ENCODE results near the gene AP3S2.
"Not testable (repeated sequence)": the region's sequence is repeated elsewhere in the genome, so short reads cannot be mapped to it uniquely, and the experiment has no call there.

DNA sequence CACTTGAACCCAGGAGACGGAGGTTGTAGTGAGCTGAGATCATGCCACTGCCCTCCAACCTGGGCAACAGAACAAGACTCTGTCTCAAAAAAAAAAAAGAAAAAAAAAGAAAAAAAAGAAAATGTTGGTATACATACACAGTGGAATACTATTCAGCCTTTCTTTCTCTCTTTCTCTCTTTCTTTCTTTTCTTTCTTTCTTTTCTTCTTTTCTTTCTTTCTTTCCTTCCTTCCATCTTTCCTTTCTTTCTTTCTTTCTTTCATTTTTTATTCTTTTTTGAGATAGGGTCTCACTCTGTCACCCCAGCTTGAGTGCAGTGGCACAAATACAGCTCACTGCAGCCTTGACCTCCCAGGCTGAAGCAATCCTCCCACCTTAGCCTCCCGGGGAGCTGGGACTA is 45.6 kb upstream of the AP3S2 start:
- not testable (repeated sequence) for TF ChIP-seq POLR2A (IDR thresholded peaks at IDR 0.05; ENCODE audit: low read depth, low read length); RFX5 (IDR thresholded peaks at IDR 0.05; ENCODE audit: low read depth, low read length); BHLHE40 (IDR thresholded peaks at IDR 0.05; ENCODE audit: low read depth, low read length); RCOR1 (IDR thresholded peaks at IDR 0.05; ENCODE audit: insufficient replicate concordance, low read length); SMC3 (IDR thresholded peaks at IDR 0.05; ENCODE audit: low read depth, low read length); MXI1 (IDR thresholded peaks at IDR 0.05; ENCODE audit: borderline replicate concordance, low read depth, low read length); FOS (IDR thresholded peaks at IDR 0.05; ENCODE audit: low read depth, low read length); CEBPB (IDR thresholded peaks at IDR 0.05; ENCODE audit: low read depth, low read length)
- TF ChIP-seq, protein P1, sequence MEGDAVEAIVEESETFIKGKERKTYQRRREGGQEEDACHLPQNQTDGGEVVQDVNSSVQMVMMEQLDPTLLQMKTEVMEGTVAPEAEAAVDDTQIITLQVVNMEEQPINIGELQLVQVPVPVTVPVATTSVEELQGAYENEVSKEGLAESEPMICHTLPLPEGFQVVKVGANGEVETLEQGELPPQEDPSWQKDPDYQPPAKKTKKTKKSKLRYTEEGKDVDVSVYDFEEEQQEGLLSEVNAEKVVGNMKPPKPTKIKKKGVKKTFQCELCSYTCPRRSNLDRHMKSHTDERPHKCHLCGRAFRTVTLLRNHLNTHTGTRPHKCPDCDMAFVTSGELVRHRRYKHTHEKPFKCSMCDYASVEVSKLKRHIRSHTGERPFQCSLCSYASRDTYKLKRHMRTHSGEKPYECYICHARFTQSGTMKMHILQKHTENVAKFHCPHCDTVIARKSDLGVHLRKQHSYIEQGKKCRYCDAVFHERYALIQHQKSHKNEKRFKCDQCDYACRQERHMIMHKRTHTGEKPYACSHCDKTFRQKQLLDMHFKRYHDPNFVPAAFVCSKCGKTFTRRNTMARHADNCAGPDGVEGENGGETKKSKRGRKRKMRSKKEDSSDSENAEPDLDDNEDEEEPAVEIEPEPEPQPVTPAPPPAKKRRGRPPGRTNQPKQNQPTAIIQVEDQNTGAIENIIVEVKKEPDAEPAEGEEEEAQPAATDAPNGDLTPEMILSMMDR (conservative IDR thresholded peaks at IDR 0.05; ENCODE audit: low read depth, low read length), result not testable (repeated sequence)
- TF ChIP-seq, protein P2, sequence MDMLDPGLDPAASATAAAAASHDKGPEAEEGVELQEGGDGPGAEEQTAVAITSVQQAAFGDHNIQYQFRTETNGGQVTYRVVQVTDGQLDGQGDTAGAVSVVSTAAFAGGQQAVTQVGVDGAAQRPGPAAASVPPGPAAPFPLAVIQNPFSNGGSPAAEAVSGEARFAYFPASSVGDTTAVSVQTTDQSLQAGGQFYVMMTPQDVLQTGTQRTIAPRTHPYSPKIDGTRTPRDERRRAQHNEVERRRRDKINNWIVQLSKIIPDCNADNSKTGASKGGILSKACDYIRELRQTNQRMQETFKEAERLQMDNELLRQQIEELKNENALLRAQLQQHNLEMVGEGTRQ (IDR thresholded peaks at IDR 0.05; ENCODE audit: low read depth, low read length), result not testable (repeated sequence)
